Thyroid gland (tissue), 4 donors: ENCODE results near the gene NAIF1.

Source experiments
- POLR2A ChIP-seq, 2 donors: fragments of 450-650 bp; IDR thresholded peaks; one replicate each; pipeline ENCODE4 v1.6.1; 2017; ENCODE audit warnings: antibody characterized with exemption in 2 of 2, mild to moderate bottlenecking in 2 of 2, moderate library complexity in 1 of 2
- TF ChIP-seq, protein P1 (sequence below), 6 experiments: fragments of 200-600 bp in 3 of 6; fragments of 450-650 bp in 3 of 6; sonication (generic) in 3 of 6; IDR thresholded peaks; one replicate each; pipeline ENCODE4 v1.5.1; 2016 to 2019; ENCODE audit warnings: antibody characterized with exemption in 6 of 6, mild to moderate bottlenecking in 2 of 6, inconsistent platforms in 1 of 6, moderate library complexity in 1 of 6

DNA sequence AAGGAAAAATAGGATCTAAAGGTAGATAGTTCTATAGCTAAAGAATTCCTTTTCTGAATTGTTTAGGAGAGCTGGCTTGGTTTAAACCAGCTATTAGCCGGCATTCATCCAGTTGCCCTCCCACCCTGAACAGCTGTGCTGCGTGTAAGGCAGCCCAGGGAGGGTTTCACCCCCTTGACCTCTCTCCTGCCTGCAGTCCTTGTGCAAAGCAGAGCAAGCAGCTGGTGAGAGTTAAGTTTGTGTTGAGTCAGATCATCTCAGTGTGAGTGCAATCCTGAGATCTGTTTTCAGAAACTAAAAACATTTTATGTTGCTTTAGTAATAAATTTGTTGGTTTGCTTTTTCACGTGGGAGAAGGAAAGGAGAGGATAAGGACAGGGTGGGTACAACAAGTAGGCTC lies 13.9 kb upstream of the NAIF1 start:
- TF ChIP-seq POLR2A (IDR thresholded peaks at IDR 0.05): peak in 1 of 2 donors; percentile 44
- TF ChIP-seq, protein P1, sequence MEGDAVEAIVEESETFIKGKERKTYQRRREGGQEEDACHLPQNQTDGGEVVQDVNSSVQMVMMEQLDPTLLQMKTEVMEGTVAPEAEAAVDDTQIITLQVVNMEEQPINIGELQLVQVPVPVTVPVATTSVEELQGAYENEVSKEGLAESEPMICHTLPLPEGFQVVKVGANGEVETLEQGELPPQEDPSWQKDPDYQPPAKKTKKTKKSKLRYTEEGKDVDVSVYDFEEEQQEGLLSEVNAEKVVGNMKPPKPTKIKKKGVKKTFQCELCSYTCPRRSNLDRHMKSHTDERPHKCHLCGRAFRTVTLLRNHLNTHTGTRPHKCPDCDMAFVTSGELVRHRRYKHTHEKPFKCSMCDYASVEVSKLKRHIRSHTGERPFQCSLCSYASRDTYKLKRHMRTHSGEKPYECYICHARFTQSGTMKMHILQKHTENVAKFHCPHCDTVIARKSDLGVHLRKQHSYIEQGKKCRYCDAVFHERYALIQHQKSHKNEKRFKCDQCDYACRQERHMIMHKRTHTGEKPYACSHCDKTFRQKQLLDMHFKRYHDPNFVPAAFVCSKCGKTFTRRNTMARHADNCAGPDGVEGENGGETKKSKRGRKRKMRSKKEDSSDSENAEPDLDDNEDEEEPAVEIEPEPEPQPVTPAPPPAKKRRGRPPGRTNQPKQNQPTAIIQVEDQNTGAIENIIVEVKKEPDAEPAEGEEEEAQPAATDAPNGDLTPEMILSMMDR (IDR thresholded peaks at IDR 0.05): no peak
